Loucy (cell line): ENCODE results near the gene FZD2.

Source experiments
- H2AFZ ChIP-seq: fragments of 200-600 bp; sonication (generic); 2 replicates; pipeline ENCODE4 v1.6.0; 2016; ENCODE audit warnings: antibody characterized with exemption, mild to moderate bottlenecking, low read length, moderate library complexity
- H3F3A ChIP-seq: fragments of 200-600 bp; 2 replicates; pipeline ENCODE4 v1.6.0; 2016; ENCODE audit warnings: antibody characterized with exemption, low read depth, mild to moderate bottlenecking
- H3K27me3 ChIP-seq: fragments of 200-600 bp; sonication (generic); 2 replicates; pipeline ENCODE4 v1.6.1; 2014; ENCODE audit warnings: low read length, mild to moderate bottlenecking; ENCODE audit not compliant: insufficient read depth, poor library complexity, severe bottlenecking
- H3K36me3 ChIP-seq: fragments of 200-600 bp; sonication (generic); 2 replicates; pipeline ENCODE4 v1.6.1; 2016; ENCODE audit warnings: low read length; ENCODE audit not compliant: insufficient read depth
- H3K4me1 ChIP-seq: fragments of 200-600 bp; sonication (generic); 2 replicates; pipeline ENCODE4 v1.5.1; 2014; ENCODE audit warnings: low read length, mild to moderate bottlenecking; ENCODE audit not compliant: insufficient read depth, poor library complexity, severe bottlenecking
- H3K4me2 ChIP-seq: fragments of 200-600 bp; sonication (generic); 2 replicates; pipeline ENCODE4 v1.6.0; 2014; ENCODE audit warnings: antibody characterized with exemption, low read length, low read depth, mild to moderate bottlenecking; ENCODE audit not compliant: poor library complexity, severe bottlenecking
- H3K4me3 ChIP-seq: fragments of 200-600 bp; sonication (generic); 2 replicates; pipeline ENCODE4 v1.5.1; 2014; ENCODE audit warnings: low read length, mild to moderate bottlenecking, mixed read lengths; ENCODE audit not compliant: poor library complexity, severe bottlenecking
- H3K79me2 ChIP-seq: fragments of 200-600 bp; sonication (generic); 2 replicates; pipeline ENCODE4 v1.6.1; 2014; ENCODE audit warnings: low read length; ENCODE audit not compliant: insufficient read depth
- H3K9ac ChIP-seq: fragments of 200-600 bp; sonication (generic); 2 replicates; pipeline ENCODE4 v1.6.0; 2014; ENCODE audit warnings: mild to moderate bottlenecking, low read depth, low read length, moderate library complexity; ENCODE audit not compliant: poor library complexity, severe bottlenecking
- H3K9me2 ChIP-seq: fragments of 200-600 bp; sonication (generic); replicated peaks from 2 replicates; pipeline ENCODE4 v1.6.1; 2016; ENCODE audit warnings: low read depth, low read length, mixed read lengths
- H3K9me3 ChIP-seq: fragments of 200-600 bp; sonication (generic); 2 replicates; pipeline ENCODE4 v1.6.1; 2014; ENCODE audit warnings: mild to moderate bottlenecking, antibody characterized with exemption, low read length, low read depth; ENCODE audit not compliant: insufficient read depth
- H4K20me1 ChIP-seq: fragments of 200-600 bp; sonication (generic); 2 replicates; pipeline ENCODE4 v1.6.0; 2014; ENCODE audit warnings: antibody characterized with exemption, low read length, mild to moderate bottlenecking; ENCODE audit not compliant: insufficient read depth, poor library complexity, severe bottlenecking
- EZH2phosphoT487 ChIP-seq: fragments of 200-600 bp; IDR thresholded peaks from 2 replicates; pipeline ENCODE4 v1.6.1; 2018; ENCODE audit warnings: antibody characterized with exemption, mild to moderate bottlenecking, moderate library complexity, borderline replicate concordance
- TF ChIP-seq, protein P1 (sequence below): fragments of 200-600 bp; sonication (generic); conservative IDR thresholded peaks from 2 replicates; pipeline ENCODE4 v1.5.1; 2014; ENCODE audit warnings: mild to moderate bottlenecking, antibody characterized with exemption, low read length

The FZD2 gene

DNA sequence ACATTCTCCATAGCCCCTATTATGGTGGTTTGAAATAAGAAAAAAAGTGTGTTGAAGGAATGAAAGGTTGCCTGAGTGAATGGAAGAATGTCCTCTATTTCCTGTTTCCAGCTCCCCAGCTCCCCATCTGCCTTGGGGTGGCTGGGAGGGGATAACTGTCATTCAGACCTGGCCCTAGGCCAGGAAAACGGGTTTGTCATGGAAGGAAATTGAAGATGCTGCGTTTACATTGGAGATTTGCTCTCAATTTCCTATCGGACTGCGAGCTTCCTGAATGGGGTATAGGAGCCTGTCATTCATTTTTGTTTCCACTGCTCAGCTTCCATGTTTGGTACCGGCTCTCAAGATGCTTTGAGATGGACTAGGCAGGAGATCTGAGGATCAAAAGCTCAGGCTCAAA, 2.2 kb upstream of the FZD2 start:
- Histone ChIP-seq H3K27me3 (no peaks in the 10 kb centered on the region), H3K36me3 (no peaks in the 10 kb centered on the region), H3K4me1 (peaks cover 27% of the 10 kb centered on the region), H3F3A (no peaks in the 10 kb centered on the region), H3K79me2 (peaks cover 24% of the 10 kb centered on the region), H3K9me3 (no peaks in the 10 kb centered on the region), H3K9me2 (no peaks in the 10 kb centered on the region), H3K4me3 (no peak overlapping the region), H2AFZ (no peak overlapping the region), H3K9ac (peak overlapping the region; percentile 91), H3K4me2 (peak overlapping the region; percentile 73), H4K20me1 (no peaks in the 10 kb centered on the region)
- TF ChIP-seq, protein P1, sequence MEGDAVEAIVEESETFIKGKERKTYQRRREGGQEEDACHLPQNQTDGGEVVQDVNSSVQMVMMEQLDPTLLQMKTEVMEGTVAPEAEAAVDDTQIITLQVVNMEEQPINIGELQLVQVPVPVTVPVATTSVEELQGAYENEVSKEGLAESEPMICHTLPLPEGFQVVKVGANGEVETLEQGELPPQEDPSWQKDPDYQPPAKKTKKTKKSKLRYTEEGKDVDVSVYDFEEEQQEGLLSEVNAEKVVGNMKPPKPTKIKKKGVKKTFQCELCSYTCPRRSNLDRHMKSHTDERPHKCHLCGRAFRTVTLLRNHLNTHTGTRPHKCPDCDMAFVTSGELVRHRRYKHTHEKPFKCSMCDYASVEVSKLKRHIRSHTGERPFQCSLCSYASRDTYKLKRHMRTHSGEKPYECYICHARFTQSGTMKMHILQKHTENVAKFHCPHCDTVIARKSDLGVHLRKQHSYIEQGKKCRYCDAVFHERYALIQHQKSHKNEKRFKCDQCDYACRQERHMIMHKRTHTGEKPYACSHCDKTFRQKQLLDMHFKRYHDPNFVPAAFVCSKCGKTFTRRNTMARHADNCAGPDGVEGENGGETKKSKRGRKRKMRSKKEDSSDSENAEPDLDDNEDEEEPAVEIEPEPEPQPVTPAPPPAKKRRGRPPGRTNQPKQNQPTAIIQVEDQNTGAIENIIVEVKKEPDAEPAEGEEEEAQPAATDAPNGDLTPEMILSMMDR: no peak
- TF ChIP-seq EZH2phosphoT487: no peak

- Histone ChIP-seq H4K20me1 (peaks cover 4% of the 10 kb centered on the region), H3K4me1 (peaks cover 38% of the 10 kb centered on the region), H3K9me2 (no peaks in the 10 kb centered on the region), H3K9me3 (no peaks in the 10 kb centered on the region), H3K4me2 (peak overlapping the region; percentile 73), H3F3A (no peaks in the 10 kb centered on the region), H3K36me3 (no peaks in the 10 kb centered on the region), H3K9ac (peak overlapping the region; percentile 91), H3K4me3 (peak overlapping the region; percentile 80), H2AFZ (peak overlapping the region; percentile 91), H3K27me3 (no peaks in the 10 kb centered on the region), H3K79me2 (peaks cover 30% of the 10 kb centered on the region)
- TF ChIP-seq, protein P1: no peak
- TF ChIP-seq EZH2phosphoT487: no peak
These were observed 985 bp upstream of the FZD2 start for GRCh38 chr17:44556166-44556831.

DNA sequence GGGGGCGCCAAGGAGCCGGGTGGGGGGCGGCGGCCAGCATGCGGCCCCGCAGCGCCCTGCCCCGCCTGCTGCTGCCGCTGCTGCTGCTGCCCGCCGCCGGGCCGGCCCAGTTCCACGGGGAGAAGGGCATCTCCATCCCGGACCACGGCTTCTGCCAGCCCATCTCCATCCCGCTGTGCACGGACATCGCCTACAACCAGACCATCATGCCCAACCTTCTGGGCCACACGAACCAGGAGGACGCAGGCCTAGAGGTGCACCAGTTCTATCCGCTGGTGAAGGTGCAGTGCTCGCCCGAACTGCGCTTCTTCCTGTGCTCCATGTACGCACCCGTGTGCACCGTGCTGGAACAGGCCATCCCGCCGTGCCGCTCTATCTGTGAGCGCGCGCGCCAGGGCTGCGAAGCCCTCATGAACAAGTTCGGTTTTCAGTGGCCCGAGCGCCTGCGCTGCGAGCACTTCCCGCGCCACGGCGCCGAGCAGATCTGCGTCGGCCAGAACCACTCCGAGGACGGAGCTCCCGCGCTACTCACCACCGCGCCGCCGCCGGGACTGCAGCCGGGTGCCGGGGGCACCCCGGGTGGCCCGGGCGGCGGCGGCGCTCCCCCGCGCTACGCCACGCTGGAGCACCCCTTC, 484 bp downstream of the FZD2 start:
- Histone ChIP-seq H3K79me2 (peaks cover 30% of the 10 kb centered on the region), H3K9me3 (no peaks in the 10 kb centered on the region), H2AFZ (no peak overlapping the region), H3K27me3 (no peaks in the 10 kb centered on the region), H3K9ac (peak overlapping the region; percentile 91), H4K20me1 (peaks cover 5% of the 10 kb centered on the region), H3K4me2 (peak overlapping the region; percentile 71), H3K9me2 (no peaks in the 10 kb centered on the region), H3K4me3 (peak overlapping the region; percentile 80), H3K4me1 (peaks cover 46% of the 10 kb centered on the region), H3F3A (no peaks in the 10 kb centered on the region), H3K36me3 (no peaks in the 10 kb centered on the region)
- TF ChIP-seq EZH2phosphoT487: no peak
- TF ChIP-seq, protein P1: no peak
